Iris pigment epithelial cell (primary cell): ENCODE results near the gene WNT9A.
"Not testable (repeated sequence)": the region's sequence is repeated elsewhere in the genome, so short reads cannot be mapped to it uniquely, and the experiment has no call there.

Experiments used
- DNase-seq: peaks from one replicate; pipeline ENCODE4 v3.0.0-alpha.2; 2011; ENCODE audit warnings: low read depth

The WNT9A gene, protein sequence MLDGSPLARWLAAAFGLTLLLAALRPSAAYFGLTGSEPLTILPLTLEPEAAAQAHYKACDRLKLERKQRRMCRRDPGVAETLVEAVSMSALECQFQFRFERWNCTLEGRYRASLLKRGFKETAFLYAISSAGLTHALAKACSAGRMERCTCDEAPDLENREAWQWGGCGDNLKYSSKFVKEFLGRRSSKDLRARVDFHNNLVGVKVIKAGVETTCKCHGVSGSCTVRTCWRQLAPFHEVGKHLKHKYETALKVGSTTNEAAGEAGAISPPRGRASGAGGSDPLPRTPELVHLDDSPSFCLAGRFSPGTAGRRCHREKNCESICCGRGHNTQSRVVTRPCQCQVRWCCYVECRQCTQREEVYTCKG

DNA sequence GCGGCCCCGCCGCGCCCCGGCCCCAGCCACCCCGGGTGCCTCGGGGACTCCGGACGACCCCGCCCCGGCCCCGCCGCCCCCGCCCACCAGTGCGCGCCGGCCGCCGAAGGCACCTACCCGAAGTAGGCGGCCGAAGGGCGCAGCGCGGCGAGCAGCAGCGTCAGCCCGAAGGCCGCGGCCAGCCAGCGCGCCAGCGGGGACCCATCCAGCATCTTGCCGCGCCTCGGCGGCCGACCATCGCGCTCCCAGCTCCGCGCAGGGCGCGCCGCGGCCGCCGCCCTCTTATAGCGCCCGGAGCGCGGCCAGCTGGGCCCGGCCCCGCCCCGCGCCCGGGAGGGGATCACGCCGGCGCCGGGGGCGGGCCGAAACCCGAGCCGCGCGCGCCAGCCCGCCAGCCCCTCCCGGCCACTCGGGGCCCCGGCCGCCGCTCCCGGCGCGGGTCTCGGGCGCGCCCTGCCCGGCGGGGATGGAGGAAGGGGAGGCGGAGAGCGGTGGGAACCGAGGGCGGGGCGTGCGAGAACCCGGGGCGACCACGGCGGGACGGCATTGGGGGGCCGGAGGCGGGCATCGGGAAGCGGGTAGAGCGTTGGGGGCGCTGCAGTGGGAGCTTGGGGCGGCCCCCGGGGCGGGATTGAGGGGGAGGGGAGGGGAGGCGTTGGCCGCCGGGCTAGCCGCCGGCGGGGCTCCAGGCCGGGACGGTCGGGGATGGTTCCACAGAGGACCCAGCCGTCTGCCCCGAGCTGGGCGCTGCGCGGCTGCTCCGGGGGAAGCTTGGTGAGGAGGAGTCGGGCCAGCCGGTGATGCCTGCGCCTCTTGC lies at the start of gene WNT9A:
Gene WNT9A (minus strand): TSS at position 257 of the 817 bp plus-strand sequence. CDS start 45 bp downstream, at position 212.
- peak; percentile 52 for DNase-seq

DNA sequence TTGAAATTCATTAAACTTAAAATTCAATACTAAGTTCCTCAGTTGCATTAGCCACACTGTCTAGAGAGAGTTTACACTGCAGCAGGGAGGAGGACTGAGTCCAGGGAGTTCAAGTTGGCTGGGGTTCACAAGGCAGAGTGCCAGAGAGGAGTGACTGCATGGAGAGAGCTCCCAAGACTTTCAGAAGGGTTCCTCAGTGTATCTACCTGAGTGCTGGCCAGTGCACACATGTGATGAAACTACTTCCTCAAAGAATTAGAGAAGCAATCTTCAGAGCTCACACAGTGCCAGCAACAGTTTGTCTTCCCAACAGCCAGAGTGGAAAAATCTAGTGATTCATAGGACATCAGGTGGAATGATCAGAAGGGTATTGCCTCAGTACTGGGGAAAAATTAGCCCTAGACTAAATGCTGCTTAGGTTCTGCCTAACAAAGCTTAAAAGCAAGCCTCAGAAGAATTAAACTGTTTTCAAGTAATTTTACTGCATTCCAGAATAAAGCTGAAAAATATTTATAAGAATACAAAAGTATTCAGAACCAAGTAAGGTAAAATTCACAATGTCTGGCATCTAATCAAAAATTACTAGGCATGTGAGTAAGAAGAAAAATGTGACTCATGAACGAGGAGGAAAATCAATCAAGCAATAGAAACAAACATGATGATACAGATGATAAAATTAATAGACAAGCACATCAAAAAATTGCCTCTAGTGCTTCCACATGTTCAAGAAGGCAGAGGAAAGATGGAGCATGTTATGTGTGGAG lies 48.6 kb upstream of the WNT9A start:
- peak; percentile 18 for DNase-seq

DNA sequence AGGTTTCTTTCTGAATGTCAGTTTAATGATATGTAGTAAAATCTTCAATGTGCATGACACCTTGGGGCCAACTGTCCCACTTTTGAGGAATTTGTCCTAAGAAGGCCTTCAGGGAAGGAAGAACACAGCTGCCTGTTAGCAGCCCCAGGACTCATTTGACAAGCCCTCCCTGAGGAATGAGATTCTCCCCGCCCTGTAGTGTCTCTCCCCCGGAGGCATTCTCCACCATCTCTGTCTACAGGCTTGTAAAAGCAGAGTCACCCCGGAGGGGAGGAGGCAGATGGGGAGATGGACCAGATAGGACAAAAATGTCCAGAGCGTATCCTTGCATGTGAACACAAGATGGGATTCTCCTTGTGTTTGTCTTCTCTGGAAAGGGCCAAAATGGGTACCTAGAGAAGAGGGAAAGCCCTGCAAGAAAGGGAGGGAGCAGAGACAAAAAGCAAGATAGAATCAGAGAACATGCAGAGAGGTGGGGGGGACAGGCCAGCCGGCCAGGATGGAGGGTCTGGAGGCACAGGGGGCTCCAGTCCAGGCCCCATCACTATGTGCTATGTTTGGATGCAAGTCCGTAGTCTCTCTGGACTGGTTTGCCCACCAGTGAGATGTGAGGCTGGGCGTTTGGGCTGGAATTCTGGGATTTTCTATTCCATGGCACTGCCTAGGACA lies 47.0 kb upstream of the WNT9A start:
- DNase-seq = no peak

DNA sequence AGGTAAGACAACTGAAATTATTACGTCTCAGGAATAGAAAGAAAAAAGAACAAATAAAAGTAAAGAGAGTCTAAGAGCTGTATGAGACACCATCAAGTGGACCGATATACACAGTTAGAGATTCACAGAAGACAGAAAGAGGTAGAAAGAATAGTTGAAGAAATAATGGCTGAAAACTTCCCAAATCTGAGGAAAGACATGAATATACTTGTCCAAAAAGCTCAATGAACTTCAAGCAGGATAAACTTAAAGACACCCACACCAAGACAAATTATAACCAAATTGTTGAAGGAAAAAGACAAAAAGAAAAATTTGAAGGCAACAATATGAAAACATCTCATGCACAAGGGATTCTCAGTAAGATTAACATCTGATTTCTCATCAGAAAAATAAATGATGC lies 39.4 kb upstream of the WNT9A start:
- DNase-seq = no peak

DNA sequence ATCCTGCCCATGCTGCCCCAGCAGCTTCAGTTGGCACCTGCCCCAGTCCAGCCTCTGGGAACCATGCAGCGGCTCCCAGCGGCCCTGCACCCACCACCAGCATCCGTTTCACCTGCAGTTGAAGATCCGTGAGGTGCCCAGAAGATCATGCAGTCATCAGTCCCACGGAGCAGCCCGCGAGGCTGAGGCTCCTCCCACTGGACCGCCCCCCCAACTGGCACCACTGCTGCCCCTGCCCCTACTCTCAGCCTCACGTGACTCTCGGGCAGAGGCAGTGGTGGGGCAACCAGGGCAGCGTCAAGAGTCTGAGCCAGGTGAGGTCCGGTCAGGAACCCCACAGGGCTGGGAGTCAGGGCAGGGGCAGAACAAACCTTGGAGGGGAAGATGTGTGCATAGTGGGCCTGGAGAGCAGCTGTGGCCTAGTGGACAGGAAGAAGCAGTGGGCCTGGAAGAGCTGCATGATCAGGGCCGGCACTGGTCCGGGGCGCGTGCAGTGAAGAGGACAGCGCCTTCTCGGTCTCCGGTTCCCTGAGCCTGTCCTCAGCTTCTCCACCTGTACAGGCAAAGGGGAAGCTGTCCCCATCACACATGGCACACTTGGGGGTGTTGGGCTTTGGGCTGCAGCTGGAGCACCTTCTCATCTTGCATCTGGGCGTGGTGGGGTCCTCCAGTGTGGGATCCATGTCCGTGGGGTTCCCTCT lies 28.0 kb upstream of the WNT9A start:
- not testable (repeated sequence) for DNase-seq

DNA sequence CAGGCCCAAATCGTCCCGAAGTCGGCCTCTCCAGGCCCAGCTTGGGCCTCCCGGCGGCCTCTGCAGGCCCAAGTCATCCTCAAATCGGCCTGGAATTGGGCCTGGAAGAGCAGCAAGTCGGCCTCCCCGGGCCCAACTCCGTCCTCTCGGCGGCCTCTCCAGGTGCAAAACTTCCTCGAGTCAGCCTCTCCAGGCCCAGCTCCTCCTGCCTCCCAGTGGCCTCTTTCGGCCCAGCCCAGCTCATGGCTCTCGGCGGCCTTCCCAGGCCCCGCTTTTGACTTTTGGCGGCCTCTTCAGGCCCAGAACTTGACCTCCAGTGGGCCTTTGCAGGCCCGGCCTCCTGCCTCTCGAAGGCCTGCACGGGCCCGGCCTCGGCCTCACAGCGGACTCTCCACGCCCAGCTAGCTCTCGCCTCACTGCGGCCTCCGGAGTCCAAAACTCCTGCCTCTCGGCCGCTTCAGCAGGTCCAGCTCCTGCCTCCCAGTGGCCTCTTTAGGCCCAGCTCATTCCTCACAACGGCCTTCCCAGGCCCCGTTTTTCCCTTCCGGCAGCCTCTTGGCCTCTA lies 26.1 kb upstream of the WNT9A start:
- DNase-seq = not testable (repeated sequence)

GRCh38 chr1:227972843-227973374 lies 25.2 kb upstream of the WNT9A start:
- DNase-seq = peak; percentile 32

DNA sequence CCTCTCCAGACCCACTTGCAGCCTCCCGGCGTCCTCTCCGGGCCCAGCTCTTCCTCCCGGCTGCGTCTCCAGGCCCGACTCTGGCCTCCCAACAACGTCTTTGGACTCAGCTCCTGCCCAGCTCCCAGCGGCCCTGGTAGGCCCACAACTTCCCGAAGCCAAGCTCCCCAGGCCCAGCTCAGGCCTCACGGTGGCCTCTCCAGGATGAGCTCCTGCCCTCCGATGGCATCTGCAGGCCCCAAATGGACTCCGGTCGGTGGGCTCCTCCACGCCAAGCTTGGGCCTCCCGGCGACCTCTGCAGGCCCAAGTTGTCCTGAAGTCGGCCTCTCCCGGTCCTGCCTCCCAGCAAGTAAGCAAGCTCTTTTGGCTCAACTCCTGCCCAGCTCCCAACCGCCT lies 24.5 kb upstream of the WNT9A start:
- DNase-seq = not testable (repeated sequence)

DNA sequence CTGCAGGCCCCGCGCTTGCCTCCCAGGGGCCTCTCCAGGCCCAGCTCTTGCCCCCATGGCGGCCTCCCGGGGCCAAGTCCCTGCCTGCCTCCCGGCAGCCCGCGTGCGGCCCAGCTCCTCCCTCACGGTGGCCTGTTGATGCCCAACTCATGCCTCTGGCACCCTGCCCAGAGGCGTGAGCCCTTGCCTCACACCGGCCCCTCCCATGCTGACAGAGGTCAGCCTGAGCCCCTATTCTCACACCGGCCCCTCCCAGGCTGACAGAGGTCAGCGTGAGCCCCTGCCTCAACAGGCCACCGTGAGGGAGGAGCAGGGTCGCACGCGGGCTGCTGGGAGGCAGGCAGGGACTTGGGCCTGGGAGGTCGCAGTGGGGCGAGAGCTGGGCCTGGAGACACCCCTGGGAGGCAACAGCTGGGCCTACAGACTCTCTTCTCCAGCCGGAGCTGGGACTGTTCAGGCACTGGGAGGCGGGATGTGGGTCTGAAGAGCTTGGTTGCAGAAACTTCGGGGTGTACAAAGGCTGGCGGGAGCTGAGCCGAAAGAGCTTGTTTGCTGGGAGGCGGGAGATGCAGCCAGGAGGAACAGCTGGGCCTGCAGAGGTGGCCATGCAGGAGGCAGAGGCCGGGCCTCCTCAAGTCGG lies 24.0 kb upstream of the WNT9A start:
- not testable (repeated sequence) for DNase-seq

- DNase-seq = not testable (repeated sequence)
These were observed 23.5 kb upstream of the WNT9A start for GRCh38 chr1:227971216-227971615.

GRCh38 chr1:227970076-227970995 lies 22.6 kb upstream of the WNT9A start:
- not testable (repeated sequence) for DNase-seq

DNA sequence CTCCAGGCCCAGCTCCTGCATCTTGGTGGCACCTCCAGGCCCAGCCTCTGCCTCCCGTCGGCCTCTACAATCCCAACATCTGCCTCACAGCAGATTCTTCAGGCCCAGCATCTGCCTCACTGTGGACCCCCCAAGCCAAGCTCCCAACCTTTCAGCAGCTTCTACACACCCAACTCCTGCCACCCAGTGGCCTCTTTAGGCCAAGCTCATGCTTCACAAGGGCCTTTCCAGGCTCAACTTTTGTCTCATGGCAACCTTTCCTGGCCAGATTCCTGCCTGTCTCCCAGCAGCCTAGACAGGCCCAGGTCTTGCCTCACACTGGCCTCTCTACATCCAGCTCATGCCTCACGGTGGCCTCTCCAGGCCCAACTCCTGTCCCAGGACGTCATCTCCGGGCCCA lies 20.1 kb upstream of the WNT9A start:
- not testable (repeated sequence) for DNase-seq

DNA sequence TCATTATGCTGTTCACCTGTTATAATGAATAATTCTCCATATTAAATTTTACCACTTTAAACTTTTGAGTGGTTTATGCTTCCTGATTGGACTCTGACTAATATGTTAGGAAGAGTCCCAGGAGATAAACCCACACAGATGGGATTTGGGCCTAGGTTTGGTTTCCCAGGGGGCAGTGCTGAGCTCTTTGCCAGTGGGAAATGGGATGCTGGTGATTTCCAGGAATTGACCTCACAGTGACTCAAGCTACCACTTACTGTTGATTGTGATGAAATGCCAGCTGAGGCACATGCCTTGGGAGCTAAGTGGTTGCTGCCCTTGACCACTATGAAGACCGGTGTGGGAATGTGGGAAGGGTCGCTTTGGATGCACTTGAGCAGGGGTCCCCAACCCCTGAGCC lies 19.0 kb upstream of the WNT9A start:
- DNase-seq = peak; percentile 28

GRCh38 chr1:227961651-227962466 lies 14.1 kb upstream of the WNT9A start:
- no peak for DNase-seq

GRCh38 chr1:227959325-227959860 lies 11.7 kb upstream of the WNT9A start:
- DNase-seq = no peak

GRCh38 chr1:227958617-227959324 lies 11.0 kb upstream of the WNT9A start:
- no peak for DNase-seq

DNA sequence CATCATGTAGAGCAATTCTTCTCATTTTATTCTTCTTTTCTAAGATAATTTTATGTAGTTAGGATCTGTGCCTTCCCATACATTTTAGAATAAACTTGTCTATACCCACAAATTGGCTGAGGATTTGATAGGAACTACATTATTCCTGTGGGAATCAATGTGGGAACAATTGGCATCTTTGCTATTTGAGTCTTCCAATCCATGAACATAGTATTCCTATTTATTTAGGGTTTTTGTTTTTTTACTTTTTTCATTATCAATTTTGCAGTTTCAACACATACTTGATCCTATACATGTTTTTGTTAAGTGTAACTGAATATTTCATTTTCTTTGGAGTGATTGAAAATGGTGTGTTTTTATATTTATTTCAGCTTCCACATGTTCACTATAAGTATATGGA lies 8.1 kb upstream of the WNT9A start:
- no peak for DNase-seq
